IPS-15b (cell line): ENCODE data around the gene CNDP2.

ENCODE experiments used
- H3K27me3 ChIP-seq: one replicate; pipeline ENCODE4 v1.6.1; 2013; ENCODE audit warnings: low read length; ENCODE audit not compliant: control insufficient read depth, insufficient read depth
- H3K36me3 ChIP-seq: one replicate; pipeline ENCODE4 v1.6.1; 2013; ENCODE audit warnings: low read length; ENCODE audit not compliant: control insufficient read depth, insufficient read depth
- H3K4me1 ChIP-seq: one replicate; pipeline ENCODE4 v1.6.1; 2013; ENCODE audit warnings: mild to moderate bottlenecking, low read length; ENCODE audit not compliant: control insufficient read depth, insufficient read depth
- H3K4me3 ChIP-seq: one replicate; pipeline ENCODE4 v1.5.1; 2013; ENCODE audit warnings: low read depth, low read length
- H3K9ac ChIP-seq: one replicate; pipeline ENCODE4 v1.6.1; 2013; ENCODE audit warnings: low read depth, mild to moderate bottlenecking, low read length
- H3K9me3 ChIP-seq: one replicate; pipeline ENCODE4 v1.6.1; 2013; ENCODE audit warnings: mild to moderate bottlenecking, low read length; ENCODE audit not compliant: control insufficient read depth, insufficient read depth

CNDP2 gene

DNA sequence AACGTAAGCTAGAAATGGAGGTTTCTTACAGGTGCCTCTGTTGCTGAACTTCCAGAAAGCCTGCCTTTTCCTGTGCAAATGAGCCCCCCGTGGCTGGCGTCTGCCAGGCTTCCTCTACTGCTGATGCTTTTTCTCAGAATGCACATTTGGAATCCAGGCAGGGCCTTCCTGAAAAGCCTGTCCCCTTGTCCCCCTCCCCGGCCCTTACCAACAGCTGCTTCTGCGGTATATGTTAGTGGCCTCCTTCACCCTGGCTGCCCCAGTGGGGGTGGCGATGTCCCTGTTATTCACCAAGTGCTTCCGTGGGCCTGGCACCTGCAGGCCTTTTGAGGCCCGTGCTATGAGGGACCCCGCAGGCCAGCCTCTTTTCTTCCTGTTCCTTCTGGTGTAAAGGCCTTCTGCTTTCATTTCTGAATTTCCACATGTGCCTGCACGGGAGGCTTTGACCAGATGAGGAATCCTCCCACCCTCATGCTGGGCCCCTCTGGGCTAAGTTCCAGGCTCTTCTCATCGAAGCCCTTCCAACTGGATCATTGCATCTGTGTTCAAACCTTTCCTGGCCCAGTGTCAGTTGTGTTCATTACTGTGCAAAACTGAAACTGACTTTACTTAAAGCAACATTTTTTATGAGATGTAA, 10.4 kb downstream of the CNDP2 start:
- H3K9me3 ChIP-seq: no peaks in the 10 kb centered on the region
- no peak overlapping the region for H3K4me3 ChIP-seq
- no peaks in the 10 kb centered on the region for H3K4me1 ChIP-seq
- no peaks in the 10 kb centered on the region for H3K27me3 ChIP-seq
- no peak overlapping the region for H3K9ac ChIP-seq
- H3K36me3 ChIP-seq: peaks cover 60% of the 10 kb centered on the region

GRCh38 chr18:74507097-74507881, 11.1 kb downstream of the CNDP2 start:
- no peaks in the 10 kb centered on the region for H3K9me3 ChIP-seq
- no peak overlapping the region for H3K9ac ChIP-seq
- no peaks in the 10 kb centered on the region for H3K27me3 ChIP-seq
- no peaks in the 10 kb centered on the region for H3K4me1 ChIP-seq
- H3K36me3 ChIP-seq: peaks cover 60% of the 10 kb centered on the region
- no peak overlapping the region for H3K4me3 ChIP-seq

DNA sequence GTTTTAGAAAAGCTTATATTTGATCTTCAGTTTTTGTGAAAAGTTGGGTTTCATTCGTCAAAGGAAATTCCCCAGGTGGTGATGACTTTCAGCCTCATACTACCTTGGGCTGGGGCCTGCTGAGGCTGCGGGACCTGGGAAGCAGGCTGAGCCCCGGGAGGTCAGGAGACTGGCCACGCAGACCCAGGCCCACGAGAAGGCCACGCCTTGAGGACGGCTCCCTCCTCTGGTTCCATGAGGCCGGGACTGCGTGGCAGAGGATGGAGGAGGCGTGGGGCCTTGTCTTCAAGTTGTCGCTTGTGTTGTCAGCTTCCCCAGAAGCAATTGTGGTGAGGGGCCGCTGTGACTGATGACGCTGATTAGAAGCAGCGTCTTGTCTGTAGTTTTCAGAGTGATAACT, 11.8 kb downstream of the CNDP2 start:
- H3K4me1 ChIP-seq: no peaks in the 10 kb centered on the region
- no peak overlapping the region for H3K4me3 ChIP-seq
- peaks cover 61% of the 10 kb centered on the region for H3K36me3 ChIP-seq
- H3K9me3 ChIP-seq: no peaks in the 10 kb centered on the region
- H3K27me3 ChIP-seq: no peaks in the 10 kb centered on the region
- H3K9ac ChIP-seq: no peak overlapping the region

DNA sequence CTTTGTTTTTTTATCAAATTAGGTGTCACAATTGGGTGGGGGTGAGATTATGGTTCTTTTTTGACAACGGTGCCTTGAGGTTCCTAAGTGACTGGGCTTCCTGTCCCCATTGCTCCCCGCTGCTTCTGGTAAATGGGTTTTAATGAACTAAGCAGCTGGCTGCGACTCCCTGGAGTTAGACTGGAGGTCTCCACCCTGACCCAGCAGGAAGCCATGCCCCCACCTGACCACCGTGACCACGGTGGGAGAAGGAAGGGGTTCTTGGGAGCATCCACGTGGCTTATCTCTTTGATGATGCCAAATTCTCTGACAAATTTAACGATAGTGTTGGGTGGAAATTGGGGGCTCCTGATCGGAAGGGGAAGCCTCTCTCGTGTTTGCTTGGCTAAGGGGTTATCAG, 12.2 kb downstream of the CNDP2 start:
- Histone ChIP-seq H3K4me3 (no peak overlapping the region), H3K9me3 (no peaks in the 10 kb centered on the region), H3K9ac (no peak overlapping the region), H3K27me3 (no peaks in the 10 kb centered on the region), H3K4me1 (no peaks in the 10 kb centered on the region), H3K36me3 (peaks cover 65% of the 10 kb centered on the region)

GRCh38 chr18:74508821-74509225, 12.7 kb downstream of the CNDP2 start:
- H3K9ac ChIP-seq: no peak overlapping the region
- no peaks in the 10 kb centered on the region for H3K4me1 ChIP-seq
- no peaks in the 10 kb centered on the region for H3K9me3 ChIP-seq
- H3K27me3 ChIP-seq: no peaks in the 10 kb centered on the region
- no peak overlapping the region for H3K4me3 ChIP-seq
- peaks cover 69% of the 10 kb centered on the region for H3K36me3 ChIP-seq

- no peak overlapping the region for H3K4me3 ChIP-seq
- no peaks in the 10 kb centered on the region for H3K27me3 ChIP-seq
- no peaks in the 10 kb centered on the region for H3K9me3 ChIP-seq
- H3K36me3 ChIP-seq: peaks cover 73% of the 10 kb centered on the region
- no peaks in the 10 kb centered on the region for H3K4me1 ChIP-seq
- H3K9ac ChIP-seq: no peak overlapping the region
These were observed 13.9 kb downstream of the CNDP2 start for GRCh38 chr18:74509856-74510769.

GRCh38 chr18:74510770-74511095, 14.6 kb downstream of the CNDP2 start:
- peaks cover 79% of the 10 kb centered on the region for H3K36me3 ChIP-seq
- H3K4me1 ChIP-seq: no peaks in the 10 kb centered on the region
- no peak overlapping the region for H3K9ac ChIP-seq
- H3K9me3 ChIP-seq: no peaks in the 10 kb centered on the region
- H3K27me3 ChIP-seq: no peaks in the 10 kb centered on the region
- H3K4me3 ChIP-seq: no peak overlapping the region

- no peaks in the 10 kb centered on the region for H3K27me3 ChIP-seq
- H3K36me3 ChIP-seq: peaks cover 84% of the 10 kb centered on the region
- H3K4me1 ChIP-seq: no peaks in the 10 kb centered on the region
- no peaks in the 10 kb centered on the region for H3K9me3 ChIP-seq
- H3K4me3 ChIP-seq: no peak overlapping the region
- no peak overlapping the region for H3K9ac ChIP-seq
These were observed 15.7 kb downstream of the CNDP2 start for GRCh38 chr18:74511823-74512222.

GRCh38 chr18:74512321-74513053, 16.3 kb downstream of the CNDP2 start:
- no peak overlapping the region for H3K9ac ChIP-seq
- no peaks in the 10 kb centered on the region for H3K27me3 ChIP-seq
- H3K9me3 ChIP-seq: no peaks in the 10 kb centered on the region
- no peaks in the 10 kb centered on the region for H3K4me1 ChIP-seq
- no peak overlapping the region for H3K4me3 ChIP-seq
- peaks cover 78% of the 10 kb centered on the region for H3K36me3 ChIP-seq

DNA sequence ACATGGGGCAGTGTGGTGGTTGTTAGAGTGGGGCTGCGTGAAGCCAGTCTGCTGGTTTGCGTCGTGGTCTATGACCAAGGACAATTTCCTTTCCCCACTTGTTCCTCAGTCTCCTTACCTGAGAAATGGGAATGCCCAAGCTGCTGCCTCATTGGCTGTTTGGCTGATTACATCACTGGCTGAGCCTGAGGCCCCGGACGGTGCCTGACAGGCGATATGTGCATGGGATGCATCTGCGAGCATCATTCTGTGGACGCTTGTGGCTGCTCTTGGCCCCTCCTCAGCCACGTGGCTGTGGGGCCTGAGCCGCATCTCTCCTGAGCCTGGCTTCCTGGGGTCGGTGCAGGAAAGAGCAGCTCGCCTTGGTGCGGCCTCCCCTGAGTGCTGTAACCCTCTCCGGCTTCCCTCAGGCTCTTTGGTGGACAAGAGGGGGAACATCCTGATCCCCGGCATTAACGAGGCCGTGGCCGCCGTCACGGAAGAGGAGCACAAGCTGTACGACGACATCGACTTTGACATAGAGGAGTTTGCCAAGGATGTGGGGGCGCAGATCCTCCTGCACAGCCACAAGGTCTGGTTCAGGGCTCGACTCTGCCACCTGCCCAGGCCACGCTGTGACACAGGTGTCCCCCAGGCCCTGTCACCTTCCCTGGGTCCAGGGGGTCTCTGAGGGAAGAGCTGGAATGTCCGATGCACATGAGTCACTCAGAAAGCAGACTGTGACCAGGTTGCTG, 17.2 kb downstream of the CNDP2 start:
- no peaks in the 10 kb centered on the region for H3K4me1 ChIP-seq
- no peak overlapping the region for H3K9ac ChIP-seq
- H3K9me3 ChIP-seq: no peaks in the 10 kb centered on the region
- H3K27me3 ChIP-seq: no peaks in the 10 kb centered on the region
- H3K4me3 ChIP-seq: no peak overlapping the region
- H3K36me3 ChIP-seq: peaks cover 72% of the 10 kb centered on the region

DNA sequence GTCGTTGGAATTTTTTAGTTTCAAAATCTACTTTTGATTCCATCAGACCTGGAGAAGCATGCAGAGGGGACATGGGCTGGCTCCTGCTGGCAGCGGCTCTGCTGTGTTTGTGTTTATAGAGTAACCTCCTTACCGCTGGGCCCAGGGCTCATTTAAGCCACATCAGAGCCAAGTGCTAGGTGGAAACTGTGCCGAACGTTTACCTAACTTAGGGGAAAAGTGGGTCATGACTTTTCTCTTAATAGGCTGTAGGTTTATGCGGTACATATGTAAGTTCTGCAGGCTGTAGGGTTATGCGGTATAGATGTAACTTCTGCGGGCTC, 17.7 kb downstream of the CNDP2 start:
- Histone ChIP-seq H3K27me3 (no peaks in the 10 kb centered on the region), H3K4me3 (no peak overlapping the region), H3K9me3 (no peaks in the 10 kb centered on the region), H3K9ac (no peak overlapping the region), H3K4me1 (no peaks in the 10 kb centered on the region), H3K36me3 (peaks cover 72% of the 10 kb centered on the region)
